KMS-11 (cell line): Measurements from ENCODE around the gene ANXA2.
"Not testable (repeated sequence)": the region's sequence is repeated elsewhere in the genome, so short reads cannot be mapped to it uniquely, and the experiment has no call there.

ENCODE experiments used
- H2AFZ ChIP-seq: fragments of 200-600 bp; sonication (generic); 2 replicates; pipeline ENCODE4 v1.6.1; 2016; ENCODE audit warnings: antibody characterized with exemption, mixed run types, low read depth
- H3K27ac ChIP-seq: fragments of 200-600 bp; sonication (generic); 2 replicates; pipeline ENCODE4 v1.6.1; 2016; ENCODE audit warnings: mild to moderate bottlenecking, mixed run types
- H3K27me3 ChIP-seq: fragments of 200-600 bp; sonication (generic); 2 replicates; pipeline ENCODE4 v1.6.1; 2017; ENCODE audit warnings: mild to moderate bottlenecking, low read depth, mixed run types, moderate library complexity; ENCODE audit not compliant: insufficient read depth
- H3K36me3 ChIP-seq: fragments of 200-600 bp; sonication (generic); 2 replicates; pipeline ENCODE4 v1.6.1; 2017; ENCODE audit warnings: mild to moderate bottlenecking, mixed run types; ENCODE audit not compliant: insufficient read depth
- H3K4me1 ChIP-seq: fragments of 200-600 bp; sonication (generic); 2 replicates; pipeline ENCODE4 v1.6.1; 2016; ENCODE audit warnings: mild to moderate bottlenecking, low read depth, mixed run types; ENCODE audit not compliant: poor library complexity, severe bottlenecking
- H3K4me2 ChIP-seq: fragments of 200-600 bp; sonication (generic); 2 replicates; pipeline ENCODE4 v1.7.0; 2016; ENCODE audit warnings: mild to moderate bottlenecking, mixed run types
- H3K4me3 ChIP-seq: fragments of 200-600 bp; sonication (generic); IDR thresholded peaks from 2 replicates; pipeline ENCODE4 v1.6.1; 2017; ENCODE audit warnings: low read depth, low read length, mixed read lengths; ENCODE audit not compliant: insufficient read depth
- H3K79me2 ChIP-seq: fragments of 200-600 bp; sonication (generic); 2 replicates; pipeline ENCODE4 v1.6.1; 2016; ENCODE audit warnings: low read depth, mixed run types; ENCODE audit not compliant: insufficient read depth
- H3K9ac ChIP-seq: fragments of 200-600 bp; sonication (generic); 2 replicates; pipeline ENCODE4 v1.6.1; 2016; ENCODE audit warnings: mild to moderate bottlenecking, mixed run types
- H4K20me1 ChIP-seq: fragments of 200-600 bp; sonication (generic); 2 replicates; pipeline ENCODE4 v1.6.1; 2016; ENCODE audit warnings: mild to moderate bottlenecking, mixed run types; ENCODE audit not compliant: insufficient read depth
- TF ChIP-seq, protein P1 (sequence below): fragments of 200-600 bp; sonication (generic); conservative IDR thresholded peaks from 2 replicates; pipeline ENCODE4 v1.6.1; 2017; ENCODE audit warnings: low read depth, mild to moderate bottlenecking, antibody characterized with exemption, low read length, moderate library complexity, mixed read lengths

The ANXA2 gene

DNA sequence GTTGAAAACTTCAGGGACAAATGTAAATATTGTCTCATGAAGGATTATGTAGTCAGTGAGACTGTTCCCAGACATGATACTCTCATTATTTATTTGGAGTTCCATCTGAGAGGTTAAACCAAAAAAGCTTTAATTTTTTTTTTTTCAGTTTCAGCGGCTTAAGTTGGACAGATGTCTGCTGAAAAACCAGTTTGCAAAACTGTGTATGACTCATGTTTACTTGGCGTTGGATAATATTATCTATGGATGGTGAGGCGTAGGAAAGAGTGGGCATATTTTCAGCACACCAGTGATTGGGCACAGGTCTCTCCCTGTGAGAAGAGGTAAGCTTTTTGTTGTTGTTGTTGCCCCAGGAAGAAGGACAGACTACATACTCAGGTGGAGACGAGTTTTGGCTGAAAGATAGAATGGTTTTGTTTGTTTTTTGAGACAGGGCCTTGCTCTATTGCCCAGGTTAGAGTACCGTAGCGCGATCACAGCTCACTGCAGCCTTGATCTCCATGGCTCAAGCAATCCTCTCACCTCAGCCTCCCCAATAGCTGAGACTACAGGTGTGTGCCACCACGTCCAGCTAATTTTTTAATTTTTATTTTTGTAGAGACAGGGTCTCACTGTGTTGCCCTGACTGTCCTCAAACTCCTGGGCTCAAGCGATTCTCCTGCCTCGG, 16.4 kb upstream of the ANXA2 start:
- TF ChIP-seq, protein P1, sequence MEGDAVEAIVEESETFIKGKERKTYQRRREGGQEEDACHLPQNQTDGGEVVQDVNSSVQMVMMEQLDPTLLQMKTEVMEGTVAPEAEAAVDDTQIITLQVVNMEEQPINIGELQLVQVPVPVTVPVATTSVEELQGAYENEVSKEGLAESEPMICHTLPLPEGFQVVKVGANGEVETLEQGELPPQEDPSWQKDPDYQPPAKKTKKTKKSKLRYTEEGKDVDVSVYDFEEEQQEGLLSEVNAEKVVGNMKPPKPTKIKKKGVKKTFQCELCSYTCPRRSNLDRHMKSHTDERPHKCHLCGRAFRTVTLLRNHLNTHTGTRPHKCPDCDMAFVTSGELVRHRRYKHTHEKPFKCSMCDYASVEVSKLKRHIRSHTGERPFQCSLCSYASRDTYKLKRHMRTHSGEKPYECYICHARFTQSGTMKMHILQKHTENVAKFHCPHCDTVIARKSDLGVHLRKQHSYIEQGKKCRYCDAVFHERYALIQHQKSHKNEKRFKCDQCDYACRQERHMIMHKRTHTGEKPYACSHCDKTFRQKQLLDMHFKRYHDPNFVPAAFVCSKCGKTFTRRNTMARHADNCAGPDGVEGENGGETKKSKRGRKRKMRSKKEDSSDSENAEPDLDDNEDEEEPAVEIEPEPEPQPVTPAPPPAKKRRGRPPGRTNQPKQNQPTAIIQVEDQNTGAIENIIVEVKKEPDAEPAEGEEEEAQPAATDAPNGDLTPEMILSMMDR: no peak
- Histone ChIP-seq H3K4me2 (peak overlapping the region; percentile 2; the same call in 1 of the 2 replicates), H3K27me3 (no peaks in the 10 kb centered on the region), H3K36me3 (no peaks in the 10 kb centered on the region), H4K20me1 (no peaks in the 10 kb centered on the region), H3K27ac (no peak overlapping the region), H3K4me1 (peaks cover 12% of the 10 kb centered on the region), H3K9ac (no peak overlapping the region), H3K4me3 (no peak overlapping the region), H2AFZ (no peak overlapping the region), H3K79me2 (no peaks in the 10 kb centered on the region)

DNA sequence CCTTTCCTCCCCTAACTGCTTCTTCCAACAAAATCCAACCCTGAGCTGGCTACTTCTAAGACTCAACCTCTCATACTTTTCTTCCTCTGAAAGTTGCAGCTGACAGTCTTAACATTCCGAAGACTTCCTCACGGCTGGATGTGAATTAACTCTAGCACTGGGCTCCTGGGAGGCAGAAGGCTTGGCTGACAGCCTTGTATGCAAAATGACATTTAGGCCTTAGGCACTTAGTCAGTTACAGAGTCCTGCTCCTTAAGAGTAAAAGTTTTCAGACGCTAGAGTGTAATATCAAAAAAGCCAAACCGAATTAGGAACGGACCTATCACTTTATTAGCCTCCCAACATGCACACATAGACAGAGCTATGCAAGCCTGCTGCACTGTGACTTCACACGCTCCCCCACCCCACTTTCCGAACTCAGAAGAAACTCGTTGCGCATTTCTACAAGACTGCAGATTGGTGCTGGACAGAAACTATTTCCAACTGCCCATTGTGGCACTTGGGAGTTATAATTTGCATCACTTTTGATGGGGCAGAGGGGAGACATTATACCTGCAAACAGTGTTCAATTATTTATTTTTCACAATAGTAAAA, 15.5 kb upstream of the ANXA2 start:
- H2AFZ ChIP-seq: no peak overlapping the region
- no peak overlapping the region for H3K27ac ChIP-seq

DNA sequence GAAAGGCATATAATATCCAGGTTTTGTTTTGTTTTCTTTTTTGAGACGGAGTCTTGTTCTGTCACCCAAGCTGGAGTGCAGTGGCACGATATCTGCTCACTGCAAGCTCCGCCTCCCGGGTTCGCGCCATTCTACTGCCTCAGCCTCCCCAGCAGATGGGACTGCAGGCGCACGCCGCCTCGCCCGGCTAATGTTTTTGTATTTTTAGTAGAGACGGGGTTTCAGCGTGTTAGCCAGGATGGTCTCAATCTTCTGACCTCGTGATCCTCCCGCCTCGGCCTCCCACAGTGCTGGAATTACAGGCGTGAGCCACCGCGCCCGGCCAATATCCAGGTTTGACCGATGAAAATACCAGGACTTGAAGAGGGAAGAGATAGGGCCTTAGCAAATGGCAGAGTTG, 15.0 kb upstream of the ANXA2 start:
- not testable (repeated sequence) for H3K4me2 ChIP-seq, H3K27ac ChIP-seq, H3K9ac ChIP-seq

More for the DNA sequence above, 15.5 kb upstream of the ANXA2 start:
- TF ChIP-seq, protein P1: no peak
- Histone ChIP-seq H3K36me3 (no peaks in the 10 kb centered on the region), H4K20me1 (no peaks in the 10 kb centered on the region), H3K79me2 (no peaks in the 10 kb centered on the region), H3K27me3 (no peaks in the 10 kb centered on the region), H3K4me1 (peaks cover 19% of the 10 kb centered on the region), H3K4me2 (no peak overlapping the region), H3K4me3 (no peak overlapping the region), H3K9ac (no peak overlapping the region)

DNA sequence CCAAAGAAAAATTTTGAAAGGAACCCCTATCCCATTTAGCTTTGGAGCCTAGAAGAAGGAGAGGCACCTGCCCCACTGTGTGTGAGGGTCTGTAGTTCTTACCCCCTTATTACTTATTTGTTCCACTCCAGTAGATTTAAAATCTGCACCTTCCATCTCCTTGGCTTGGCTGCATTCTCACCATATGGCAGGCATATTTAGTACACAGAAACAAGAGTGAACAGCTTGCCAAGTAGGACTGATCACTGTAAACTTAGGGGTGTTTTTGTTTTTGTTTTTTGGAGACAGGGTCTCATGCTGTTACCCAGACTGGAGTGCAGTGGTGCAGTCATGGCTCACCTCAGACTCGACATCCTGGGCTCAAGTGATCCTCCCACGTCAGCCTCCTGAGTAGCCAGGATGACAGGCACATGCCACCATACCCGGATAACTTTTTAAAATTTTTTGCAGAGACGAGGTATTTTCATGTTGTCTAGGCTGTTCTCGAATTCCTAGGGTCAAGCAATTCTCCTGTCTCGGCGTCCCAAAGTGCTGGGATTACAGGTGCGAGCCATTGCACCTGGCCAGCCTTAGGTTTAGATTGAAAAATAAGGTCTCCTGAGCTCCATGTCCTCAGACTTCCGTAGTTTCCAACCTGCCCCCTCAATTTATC, 14.1 kb upstream of the ANXA2 start:
- H3K4me3 ChIP-seq: no peak overlapping the region
- no peak overlapping the region for H2AFZ ChIP-seq
- H4K20me1 ChIP-seq: no peaks in the 10 kb centered on the region
- no peaks in the 10 kb centered on the region for H3K27me3 ChIP-seq
- H3K79me2 ChIP-seq: no peaks in the 10 kb centered on the region
- TF ChIP-seq, protein P1: no peak
- H3K9ac ChIP-seq: no peak overlapping the region
- H3K4me2 ChIP-seq: no peak overlapping the region
- H3K36me3 ChIP-seq: no peaks in the 10 kb centered on the region
- peaks cover 32% of the 10 kb centered on the region for H3K4me1 ChIP-seq
- H3K27ac ChIP-seq: no peak overlapping the region

More for the DNA sequence above, 15.0 kb upstream of the ANXA2 start:
- not testable (repeated sequence) for H3K79me2 ChIP-seq, H3K27me3 ChIP-seq, H3K36me3 ChIP-seq, H3K4me3 ChIP-seq, H2AFZ ChIP-seq, H4K20me1 ChIP-seq
- H3K4me1 ChIP-seq: peaks cover 24% of the 10 kb centered on the region

DNA sequence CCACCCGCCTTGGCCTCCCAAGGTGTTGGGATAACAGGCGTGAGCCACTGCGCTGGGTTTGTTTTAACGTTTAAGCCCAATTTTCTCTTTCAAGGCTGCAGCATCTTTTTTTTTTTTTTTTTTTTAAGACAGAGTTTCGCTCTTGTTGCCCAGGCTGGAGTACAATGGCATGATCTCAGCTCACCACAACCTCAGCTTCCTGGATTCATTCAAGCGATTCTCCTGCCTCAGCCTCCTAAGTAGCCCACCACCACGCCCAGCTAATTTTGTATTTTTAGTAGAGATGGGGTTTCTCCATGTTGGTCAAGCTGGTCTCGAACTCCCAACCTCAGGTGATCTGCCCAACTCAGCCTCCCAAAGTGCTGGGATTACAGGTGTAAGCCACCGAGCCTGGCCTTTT, 12.6 kb upstream of the ANXA2 start:
- H2AFZ ChIP-seq, H3K79me2 ChIP-seq, H3K4me2 ChIP-seq, H3K36me3 ChIP-seq, H3K27ac ChIP-seq, H3K4me3 ChIP-seq, H4K20me1 ChIP-seq, H3K9ac ChIP-seq, H3K27me3 ChIP-seq: not testable (repeated sequence)
- H3K4me1 ChIP-seq: peaks cover 32% of the 10 kb centered on the region
